ENCODE results near the gene ZNF622.
A peak's percentile ranks its signal among the peaks of the same experiment; 100 is the strongest.
"Not testable (repeated sequence)": the region's sequence is repeated elsewhere in the genome, so short reads cannot be mapped to it uniquely, and the experiment has no call there.

Gene ZNF622

DNA sequence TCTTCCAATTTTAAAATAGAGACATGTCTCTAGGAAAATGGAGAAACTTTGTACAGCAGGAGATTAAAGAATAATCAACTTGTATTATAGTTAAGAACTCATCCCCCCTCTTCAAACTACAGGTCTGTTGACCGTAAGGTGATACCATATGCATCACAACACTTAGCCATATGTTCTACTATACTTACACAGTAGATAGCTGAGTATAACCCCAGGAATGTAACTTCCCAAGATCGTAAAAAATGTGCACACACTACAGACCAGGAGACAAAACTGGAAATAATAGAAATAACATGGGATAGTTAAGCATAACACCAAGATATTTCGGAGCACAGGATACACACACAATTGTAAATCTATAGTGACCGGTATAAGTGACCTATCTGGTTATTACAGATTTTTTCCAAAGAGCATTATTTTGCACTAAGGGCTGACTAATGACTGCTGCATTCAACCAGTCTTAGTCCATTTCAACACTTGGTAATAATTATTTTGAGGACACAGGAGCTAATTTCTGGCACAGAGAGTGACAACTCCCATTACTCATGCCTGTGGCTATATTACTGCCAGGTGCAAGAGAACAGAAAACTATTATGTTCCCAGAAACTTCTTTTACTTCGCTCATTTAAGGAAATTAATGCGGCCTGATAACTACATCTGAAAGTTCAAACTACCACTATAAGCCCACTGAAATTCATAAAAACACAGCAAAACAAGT is 15.4 kb upstream of the ZNF622 start:
- DNase-seq (ENCODE audit: low read depth, low spot score): no peak
- H3K4me1 ChIP-seq (ENCODE audit: control insufficient read depth, insufficient read depth, low read length): no peaks in the 10 kb centered on the region

DNA sequence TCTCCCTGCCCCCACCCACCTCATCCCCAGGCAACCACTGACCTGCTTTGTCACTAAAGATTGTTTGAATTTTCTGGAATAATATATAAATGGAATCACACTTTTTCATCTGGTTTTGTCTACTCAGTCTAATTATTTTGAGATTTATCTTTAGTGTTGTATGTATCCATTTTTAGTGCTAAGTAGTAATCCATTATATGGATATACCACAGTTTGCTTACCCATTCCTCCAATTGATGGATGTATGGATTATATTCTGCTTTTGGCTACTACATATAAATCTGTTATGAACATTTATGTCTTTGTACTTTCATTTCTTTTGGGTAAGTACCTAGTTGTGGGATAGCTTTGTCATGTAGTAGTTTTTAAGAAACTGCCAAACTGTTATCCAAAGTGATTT is 14.5 kb upstream of the ZNF622 start:
- Histone ChIP-seq H3K27ac (ENCODE audit: low read length) (no peak overlapping the region), H3K4me3 (ENCODE audit: low read length) (no peak overlapping the region), H3K4me1 (ENCODE audit: control insufficient read depth, insufficient read depth, low read length) (no peaks in the 10 kb centered on the region), H3K9me3 (ENCODE audit: control insufficient read depth, insufficient read depth, low read length) (no peaks in the 10 kb centered on the region), H3K27me3 (ENCODE audit: control insufficient read depth, insufficient read depth, low read length) (no peaks in the 10 kb centered on the region), H3K36me3 (ENCODE audit: control insufficient read depth, insufficient read depth, low read length) (no peaks in the 10 kb centered on the region)
- DNase-seq (ENCODE audit: low read depth, low spot score): no peak

More for the DNA sequence above, 15.4 kb upstream of the ZNF622 start:
- no peaks in the 10 kb centered on the region for H3K36me3 ChIP-seq (ENCODE audit: control insufficient read depth, insufficient read depth, low read length)
- no peaks in the 10 kb centered on the region for H3K27me3 ChIP-seq (ENCODE audit: control insufficient read depth, insufficient read depth, low read length)
- no CpG with 5 or more reads among the region's 6 CpGs for WGBS (ENCODE audit: insufficient coverage, insufficient read length)
- no peak overlapping the region for H3K4me3 ChIP-seq (ENCODE audit: low read length)
- no peaks in the 10 kb centered on the region for H3K9me3 ChIP-seq (ENCODE audit: control insufficient read depth, insufficient read depth, low read length)
- H3K27ac ChIP-seq (ENCODE audit: low read length): no peak overlapping the region

DNA sequence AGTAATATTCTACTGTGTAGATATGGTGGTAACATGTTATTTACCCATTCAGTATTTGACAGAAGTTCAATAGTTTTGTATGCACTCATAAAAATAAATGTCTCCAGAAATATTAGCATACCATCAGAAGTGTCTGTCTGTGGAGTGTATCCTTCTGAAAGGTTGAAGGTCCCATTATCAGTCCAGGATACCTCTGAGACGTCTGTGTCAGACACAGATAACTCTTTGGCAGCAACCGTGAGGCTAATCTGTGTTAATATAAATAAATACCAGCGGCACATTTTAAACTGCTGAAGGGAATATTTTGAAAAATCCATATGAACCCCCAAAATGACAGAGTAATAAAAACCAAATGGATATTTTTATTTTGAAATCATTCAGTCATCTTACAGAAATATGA is 11.9 kb upstream of the ZNF622 start:
- WGBS (ENCODE audit: insufficient coverage, insufficient read length): no CpG with 5 or more reads among the region's 3 CpGs
- Histone ChIP-seq H3K36me3 (ENCODE audit: control insufficient read depth, insufficient read depth, low read length) (no peaks in the 10 kb centered on the region), H3K27me3 (ENCODE audit: control insufficient read depth, insufficient read depth, low read length) (no peaks in the 10 kb centered on the region), H3K4me1 (ENCODE audit: control insufficient read depth, insufficient read depth, low read length) (no peaks in the 10 kb centered on the region), H3K9me3 (ENCODE audit: control insufficient read depth, insufficient read depth, low read length) (no peaks in the 10 kb centered on the region), H3K4me3 (ENCODE audit: low read length) (no peak overlapping the region), H3K27ac (ENCODE audit: low read length) (no peak overlapping the region)
- DNase-seq (ENCODE audit: low read depth, low spot score): no peak

DNA sequence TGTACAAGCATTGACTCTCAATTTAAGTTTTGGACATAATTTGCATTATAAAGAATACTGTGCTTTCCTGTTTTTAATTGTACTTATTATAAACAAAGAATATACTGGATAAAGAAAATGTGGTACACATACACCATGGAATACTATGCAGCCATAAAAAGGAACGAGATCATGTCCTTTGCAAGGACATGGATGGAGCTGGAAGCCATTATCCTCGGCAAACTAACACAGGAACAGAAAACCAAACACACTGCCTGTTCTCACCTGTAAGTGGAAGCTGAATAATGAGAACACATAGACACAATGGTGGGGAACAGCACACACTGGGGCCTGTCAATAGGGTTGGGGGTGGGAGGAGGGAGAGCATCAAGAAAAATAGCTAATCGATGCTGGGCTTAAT is 10.8 kb upstream of the ZNF622 start:
- H3K27ac ChIP-seq (ENCODE audit: low read length); H3K4me1 ChIP-seq (ENCODE audit: control insufficient read depth, insufficient read depth, low read length); H3K4me3 ChIP-seq (ENCODE audit: low read length); H3K9me3 ChIP-seq (ENCODE audit: control insufficient read depth, insufficient read depth, low read length); H3K36me3 ChIP-seq (ENCODE audit: control insufficient read depth, insufficient read depth, low read length); DNase-seq (ENCODE audit: low read depth, low spot score); H3K27me3 ChIP-seq (ENCODE audit: control insufficient read depth, insufficient read depth, low read length): not testable (repeated sequence)
- no CpG with 5 or more reads among the region's 3 CpGs for WGBS (ENCODE audit: insufficient coverage, insufficient read length)

DNA sequence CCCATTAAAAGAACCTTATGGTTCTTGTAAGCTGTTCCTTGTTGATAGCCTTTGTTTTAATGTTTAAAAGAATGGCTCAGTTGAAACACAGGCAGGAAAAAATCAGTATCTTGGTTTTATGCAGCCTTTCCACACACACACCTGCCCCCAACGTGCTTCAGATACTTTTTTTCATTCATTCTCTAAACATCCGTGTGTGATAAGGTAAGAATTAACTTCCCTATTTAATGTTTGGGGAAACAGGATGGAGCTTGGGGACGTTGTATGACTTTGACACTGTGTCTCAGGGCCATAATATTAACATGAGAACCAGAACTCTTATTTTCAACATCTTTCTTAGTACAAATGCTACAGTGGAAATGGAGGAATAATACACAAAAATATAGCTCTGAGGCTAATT is 5.8 kb upstream of the ZNF622 start:
- Histone ChIP-seq H3K27ac (ENCODE audit: low read length) (no peak overlapping the region), H3K9me3 (ENCODE audit: control insufficient read depth, insufficient read depth, low read length) (no peaks in the 10 kb centered on the region), H3K4me1 (ENCODE audit: control insufficient read depth, insufficient read depth, low read length) (0 out of 2 replicates have a peak, but pooled peaks cover under 1% of the 10 kb centered on the region), H3K4me3 (ENCODE audit: low read length) (no peak overlapping the region), H3K36me3 (ENCODE audit: control insufficient read depth, insufficient read depth, low read length) (0 out of 2 replicates have a peak, but pooled peaks cover 2% of the 10 kb centered on the region), H3K27me3 (ENCODE audit: control insufficient read depth, insufficient read depth, low read length) (no peaks in the 10 kb centered on the region)
- no CpG with 5 or more reads among the region's 3 CpGs for WGBS (ENCODE audit: insufficient coverage, insufficient read length)
- DNase-seq (ENCODE audit: low read depth, low spot score): no peak

DNA sequence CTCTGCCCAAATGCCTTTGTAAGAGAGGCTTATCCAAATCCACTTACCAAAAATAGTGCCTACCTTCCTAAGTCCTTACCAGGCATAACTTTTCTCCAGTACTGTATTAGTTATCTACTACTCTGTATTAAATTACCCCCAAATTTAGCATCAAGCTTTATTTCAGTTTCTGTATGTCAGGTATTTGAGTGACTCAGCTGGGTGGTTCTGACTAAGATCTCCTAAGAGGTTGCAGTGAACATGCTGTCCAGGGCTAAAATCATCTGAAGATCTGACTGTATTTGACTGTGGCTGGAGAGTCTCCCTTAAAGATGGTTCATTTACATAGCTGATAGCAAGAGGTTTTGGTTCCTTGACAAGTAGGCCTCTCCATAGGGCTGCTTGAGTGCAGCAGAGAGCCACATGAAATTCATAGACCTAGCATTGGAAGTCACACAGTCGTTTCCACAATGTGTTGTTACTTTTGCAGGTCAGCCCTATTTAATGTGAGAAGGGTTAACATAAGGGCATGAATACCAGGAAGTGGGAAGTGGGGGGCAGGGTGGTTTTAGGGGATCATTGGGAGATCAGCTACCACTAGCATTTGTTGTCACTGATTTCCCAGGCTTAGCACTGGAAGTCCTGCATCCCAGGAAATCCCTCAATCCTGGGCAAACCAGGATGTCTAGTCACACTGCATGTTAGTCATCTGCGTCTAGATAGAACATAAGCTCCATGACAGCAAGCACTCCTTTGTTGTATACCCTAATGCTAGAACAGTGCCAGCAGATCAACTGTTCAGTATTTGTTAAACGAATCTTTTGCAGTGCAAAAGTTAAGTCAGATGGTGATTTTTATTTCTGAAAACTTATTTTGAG is 2.0 kb upstream of the ZNF622 start:
- Histone ChIP-seq H3K27ac (ENCODE audit: low read length) (no peak overlapping the region), H3K9me3 (ENCODE audit: control insufficient read depth, insufficient read depth, low read length) (no peaks in the 10 kb centered on the region), H3K4me1 (ENCODE audit: control insufficient read depth, insufficient read depth, low read length) (peaks cover 3% of the 10 kb centered on the region; the same call in 1 of the 2 replicates), H3K4me3 (ENCODE audit: low read length) (no peak overlapping the region), H3K27me3 (ENCODE audit: control insufficient read depth, insufficient read depth, low read length) (no peaks in the 10 kb centered on the region), H3K36me3 (ENCODE audit: control insufficient read depth, insufficient read depth, low read length) (peaks cover 3% of the 10 kb centered on the region; the same call in 1 of the 2 replicates)
- WGBS (ENCODE audit: insufficient coverage, insufficient read length): no CpG with 5 or more reads among the region's 3 CpGs
- DNase-seq (ENCODE audit: low read depth, low spot score): no peak

DNA sequence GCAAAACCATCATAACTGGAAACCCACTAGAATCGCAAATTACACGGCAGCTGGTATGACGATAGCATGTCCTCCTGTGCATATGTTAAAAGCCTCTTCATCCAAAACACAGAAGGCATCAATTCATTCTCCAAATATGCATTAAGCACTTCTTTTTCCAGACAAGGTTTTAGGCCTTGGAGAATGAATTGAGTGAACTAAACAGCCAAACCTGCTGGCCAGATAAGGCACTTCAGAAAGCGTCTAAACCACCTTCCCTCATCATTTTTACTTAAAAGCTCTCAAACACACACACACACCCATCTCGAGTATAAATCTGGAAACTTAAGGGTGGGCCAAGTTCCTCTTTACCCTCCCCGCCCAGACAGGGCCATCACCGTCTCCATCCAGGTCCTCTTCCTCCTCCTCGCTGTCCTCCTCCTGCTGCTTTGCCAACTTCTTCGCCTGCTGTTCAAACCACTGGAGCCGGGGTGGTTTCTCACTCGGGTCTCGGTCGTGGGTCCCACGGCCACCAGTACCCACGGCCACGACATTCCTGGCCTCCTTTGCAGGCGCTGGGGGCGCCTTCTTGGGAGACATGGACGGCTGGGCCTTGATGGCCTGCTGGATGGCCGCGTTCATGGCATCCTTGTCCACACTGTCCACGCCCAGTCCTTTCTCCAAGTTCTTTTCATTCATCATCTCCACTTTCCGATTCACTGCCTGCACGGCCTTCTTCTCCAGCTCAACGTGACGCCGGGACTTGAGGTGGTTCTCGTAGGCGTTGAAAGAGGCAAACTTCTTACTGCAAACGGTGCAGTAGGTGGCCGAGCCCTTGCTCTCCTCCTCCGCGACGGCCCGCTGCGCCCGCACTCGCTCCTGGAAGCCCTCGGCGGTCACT is 696 bp downstream of the ZNF622 start:
- WGBS (ENCODE audit: insufficient coverage, insufficient read length): no CpG with 5 or more reads among the region's 40 CpGs
- Histone ChIP-seq H3K27ac (ENCODE audit: low read length) (no peak overlapping the region), H3K4me3 (ENCODE audit: low read length) (peak overlapping the region; percentile 91), H3K9me3 (ENCODE audit: control insufficient read depth, insufficient read depth, low read length) (no peaks in the 10 kb centered on the region), H3K27me3 (ENCODE audit: control insufficient read depth, insufficient read depth, low read length) (no peaks in the 10 kb centered on the region), H3K4me1 (ENCODE audit: control insufficient read depth, insufficient read depth, low read length) (peaks cover 3% of the 10 kb centered on the region; the same call in 1 of the 2 replicates), H3K36me3 (ENCODE audit: control insufficient read depth, insufficient read depth, low read length) (peaks cover 10% of the 10 kb centered on the region; the same call in 1 of the 2 replicates)
- no peak for DNase-seq (ENCODE audit: low read depth, low spot score)

DNA sequence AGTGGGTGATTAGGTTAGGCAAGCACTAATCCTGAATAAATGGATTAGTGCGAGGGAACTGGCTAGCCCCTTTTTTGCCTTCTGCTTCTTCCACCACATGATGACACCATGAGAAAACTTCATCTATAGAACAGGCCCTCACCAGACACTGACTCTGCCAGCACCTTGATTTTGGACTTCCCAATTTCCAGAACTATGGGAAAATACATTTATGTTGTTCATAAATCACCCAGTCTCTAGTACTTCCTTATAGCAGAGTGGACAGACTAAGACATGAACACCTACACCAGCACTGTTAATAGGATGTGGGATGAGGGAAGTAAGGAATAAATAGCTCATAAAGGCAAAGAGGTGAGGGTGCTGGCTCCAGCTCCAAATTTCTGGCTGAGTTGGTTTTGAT is 1.4 kb downstream of the ZNF622 start:
- Histone ChIP-seq H3K27me3 (ENCODE audit: control insufficient read depth, insufficient read depth, low read length) (no peaks in the 10 kb centered on the region), H3K4me1 (ENCODE audit: control insufficient read depth, insufficient read depth, low read length) (peaks cover 3% of the 10 kb centered on the region; the same call in 1 of the 2 replicates), H3K36me3 (ENCODE audit: control insufficient read depth, insufficient read depth, low read length) (peaks cover 8% of the 10 kb centered on the region; the same call in 1 of the 2 replicates), H3K9me3 (ENCODE audit: control insufficient read depth, insufficient read depth, low read length) (no peaks in the 10 kb centered on the region), H3K27ac (ENCODE audit: low read length) (no peak overlapping the region), H3K4me3 (ENCODE audit: low read length) (no peak overlapping the region; the same call in 1 of the 2 replicates)
- no CpG with 5 or more reads among the region's 1 CpG for WGBS (ENCODE audit: insufficient coverage, insufficient read length)
- DNase-seq (ENCODE audit: low read depth, low spot score): no peak

DNA sequence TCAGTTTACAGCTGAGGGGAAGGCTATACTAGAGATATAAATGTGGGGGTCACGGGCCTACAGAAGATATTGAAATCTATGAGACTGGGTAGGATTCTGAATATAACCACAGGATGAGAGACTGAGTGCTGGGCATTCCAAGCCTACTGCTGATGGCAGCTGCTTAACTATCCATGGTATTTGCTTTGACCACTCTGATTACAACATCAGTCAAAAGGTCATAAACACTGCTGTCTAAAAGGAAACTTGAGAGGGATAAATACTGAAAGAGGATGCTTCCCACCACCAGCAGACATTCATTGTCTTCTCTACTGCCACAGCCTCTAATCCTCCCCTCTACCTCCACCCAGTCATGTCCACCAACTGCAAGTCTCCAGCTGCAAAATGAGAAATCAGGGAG is 3.8 kb downstream of the ZNF622 start:
- H3K27me3 ChIP-seq (ENCODE audit: control insufficient read depth, insufficient read depth, low read length): no peaks in the 10 kb centered on the region
- no peak overlapping the region for H3K27ac ChIP-seq (ENCODE audit: low read length)
- no peak for DNase-seq (ENCODE audit: low read depth, low spot score)
- peaks cover 3% of the 10 kb centered on the region; the same call in 1 of the 2 replicates for H3K4me1 ChIP-seq (ENCODE audit: control insufficient read depth, insufficient read depth, low read length)
- no CpG with 5 or more reads among the region's 1 CpG for WGBS (ENCODE audit: insufficient coverage, insufficient read length)
- no peaks in the 10 kb centered on the region for H3K9me3 ChIP-seq (ENCODE audit: control insufficient read depth, insufficient read depth, low read length)
- no peak overlapping the region for H3K4me3 ChIP-seq (ENCODE audit: low read length)
- H3K36me3 ChIP-seq (ENCODE audit: control insufficient read depth, insufficient read depth, low read length): peaks cover 8% of the 10 kb centered on the region; the same call in 1 of the 2 replicates

DNA sequence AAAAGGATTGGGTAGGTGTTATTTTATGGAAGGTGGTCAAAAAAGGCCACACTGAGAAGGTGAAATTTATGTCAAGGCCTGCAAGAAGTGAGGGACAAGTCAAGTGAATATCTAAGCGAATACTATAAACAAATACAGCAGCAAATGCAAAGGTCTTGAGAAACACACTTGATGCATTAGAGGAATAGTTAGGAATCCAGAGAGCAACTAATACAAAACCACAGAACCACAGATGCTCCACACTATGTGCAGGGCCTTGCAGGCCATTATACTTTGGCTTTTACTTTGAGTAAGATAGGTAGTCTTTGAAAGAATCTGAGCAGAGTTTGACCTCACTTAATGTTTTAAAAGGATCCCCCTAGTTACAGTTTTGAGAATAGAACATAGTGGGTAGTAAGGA is 4.6 kb downstream of the ZNF622 start:
- no peak overlapping the region for H3K4me3 ChIP-seq (ENCODE audit: low read length)
- peaks cover 1% of the 10 kb centered on the region; the same call in 1 of the 2 replicates for H3K4me1 ChIP-seq (ENCODE audit: control insufficient read depth, insufficient read depth, low read length)
- no peaks in the 10 kb centered on the region for H3K9me3 ChIP-seq (ENCODE audit: control insufficient read depth, insufficient read depth, low read length)
- WGBS (ENCODE audit: insufficient coverage, insufficient read length): no CpG with 5 or more reads among the region's 1 CpG
- H3K36me3 ChIP-seq (ENCODE audit: control insufficient read depth, insufficient read depth, low read length): peaks cover 8% of the 10 kb centered on the region; the same call in 1 of the 2 replicates
- no peaks in the 10 kb centered on the region for H3K27me3 ChIP-seq (ENCODE audit: control insufficient read depth, insufficient read depth, low read length)
- no peak for DNase-seq (ENCODE audit: low read depth, low spot score)
- no peak overlapping the region for H3K27ac ChIP-seq (ENCODE audit: low read length)
